ENCODE results near the gene DNAH8.
"Not testable (repeated sequence)": the region's sequence is repeated elsewhere in the genome, so short reads cannot be mapped to it uniquely, and the experiment has no call there.

The DNAH8 gene

GRCh38 chr6:38715016-38715689 lies at the start of gene DNAH8:
TSS of gene DNAH8 (plus strand) at chr6:38715311. CDS start at chr6:38722810, 7,499 bp downstream.
- DNase-seq (ENCODE audit: low spot score) = peak; percentile 39

- peak; percentile 65 for DNase-seq (ENCODE audit: low spot score)
Measured at GRCh38 chr6:38671885-38672467, 43.1 kb upstream of the DNAH8 start.

- DNase-seq (ENCODE audit: low spot score) = no peak
Measured at GRCh38 chr6:38673397-38674165, 41.5 kb upstream of the DNAH8 start.

GRCh38 chr6:38676236-38676973 lies 38.7 kb upstream of the DNAH8 start:
- DNase-seq (ENCODE audit: low spot score) = no peak

GRCh38 chr6:38676974-38677544 lies 38.1 kb upstream of the DNAH8 start:
- DNase-seq (ENCODE audit: low spot score) = no peak

GRCh38 chr6:38678178-38678760 lies 36.8 kb upstream of the DNAH8 start:
- no peak for DNase-seq (ENCODE audit: low spot score)

- DNase-seq (ENCODE audit: low spot score) = no peak
Measured at GRCh38 chr6:38679668-38680067, 35.4 kb upstream of the DNAH8 start.

- no peak for DNase-seq (ENCODE audit: low spot score)
Measured at GRCh38 chr6:38681850-38682249, 33.3 kb upstream of the DNAH8 start.

- DNase-seq (ENCODE audit: low spot score) = no peak
Measured at GRCh38 chr6:38684237-38684636, 30.9 kb upstream of the DNAH8 start.

GRCh38 chr6:38684904-38685303 lies 30.2 kb upstream of the DNAH8 start:
- DNase-seq (ENCODE audit: low spot score) = no peak

GRCh38 chr6:38686270-38687042 lies 28.7 kb upstream of the DNAH8 start:
- no peak for DNase-seq (ENCODE audit: low spot score)

GRCh38 chr6:38687043-38687353 lies 28.1 kb upstream of the DNAH8 start:
- no peak for DNase-seq (ENCODE audit: low spot score)

- DNase-seq (ENCODE audit: low spot score) = no peak
Measured at GRCh38 chr6:38687549-38687948, 27.6 kb upstream of the DNAH8 start.

GRCh38 chr6:38688579-38689087 lies 26.5 kb upstream of the DNAH8 start:
- DNase-seq (ENCODE audit: low spot score) = peak; percentile 16

- no peak for DNase-seq (ENCODE audit: low spot score)
Measured at GRCh38 chr6:38695227-38695900, 19.7 kb upstream of the DNAH8 start.

GRCh38 chr6:38695933-38696332 lies 19.2 kb upstream of the DNAH8 start:
- DNase-seq (ENCODE audit: low spot score) = no peak

GRCh38 chr6:38696345-38696744 lies 18.8 kb upstream of the DNAH8 start:
- no peak for DNase-seq (ENCODE audit: low spot score)

- no peak for DNase-seq (ENCODE audit: low spot score)
Measured at GRCh38 chr6:38697846-38698245, 17.3 kb upstream of the DNAH8 start.

- not testable (repeated sequence) for DNase-seq (ENCODE audit: low spot score)
Measured at GRCh38 chr6:38699702-38700101, 15.4 kb upstream of the DNAH8 start.

GRCh38 chr6:38701551-38701950 lies 13.6 kb upstream of the DNAH8 start:
- no peak for DNase-seq (ENCODE audit: low spot score)

Data from iPS-NIHi11 (cell line).